OCI-M1 (cell line): ENCODE measurements around the gene RNASET2.
A peak's percentile ranks its signal among the peaks of the same experiment; 100 is the strongest.
"Not testable (repeated sequence)": the region's sequence is repeated elsewhere in the genome, so short reads cannot be mapped to it uniquely, and the experiment has no call there.

ENCODE experiments used
- DNase-seq: peaks from one replicate; lab custom pipeline; 2025; lab: John Stamatoyannopoulos, UW

The RNASET2 gene

GRCh38 chr6:166969390-166970002 lies 13.1 kb upstream of the RNASET2 start:
- DNase-seq, result no peak

- DNase-seq, result no peak
These were observed 9.9 kb upstream of the RNASET2 start for GRCh38 chr6:166966268-166966667.

GRCh38 chr6:166960609-166960978 lies 4.2 kb upstream of the RNASET2 start:
- DNase-seq, result no peak

GRCh38 chr6:166959911-166960608 lies 3.7 kb upstream of the RNASET2 start:
- no peak for DNase-seq

- DNase-seq, result peak; percentile 51
These were observed 2.8 kb upstream of the RNASET2 start for GRCh38 chr6:166958926-166959861.

GRCh38 chr6:166957805-166958076 lies 1.4 kb upstream of the RNASET2 start:
- no peak for DNase-seq

GRCh38 chr6:166957087-166957804 lies 896 bp upstream of the RNASET2 start:
- DNase-seq, result no peak

- DNase-seq, result no peak
These were observed 396 bp downstream of the RNASET2 start for GRCh38 chr6:166955865-166956443.

- DNase-seq, result peak; percentile 83
These were observed 1.1 kb downstream of the RNASET2 start for GRCh38 chr6:166955121-166955864.

GRCh38 chr6:166954118-166954713 lies 2.1 kb downstream of the RNASET2 start:
- no peak for DNase-seq

GRCh38 chr6:166952567-166953486 lies 3.5 kb downstream of the RNASET2 start:
- DNase-seq, result no peak

GRCh38 chr6:166952121-166952520 lies 4.2 kb downstream of the RNASET2 start:
- no peak for DNase-seq

GRCh38 chr6:166951670-166952060 lies 4.7 kb downstream of the RNASET2 start:
- DNase-seq, result no peak

- peak; percentile 95 for DNase-seq
These were observed 5.3 kb downstream of the RNASET2 start for GRCh38 chr6:166950892-166951669.

- DNase-seq, result no peak
These were observed 5.9 kb downstream of the RNASET2 start for GRCh38 chr6:166950443-166950821.

GRCh38 chr6:166949528-166950442 lies 6.6 kb downstream of the RNASET2 start:
- no peak for DNase-seq

GRCh38 chr6:166948724-166949123 lies 7.6 kb downstream of the RNASET2 start:
- not testable (repeated sequence) for DNase-seq

GRCh38 chr6:166947251-166947650 lies 9.1 kb downstream of the RNASET2 start:
- DNase-seq, result no peak
